ENCODE measurements around the gene PMAIP1. TPM values are rescaled to one million over a fixed set of nuclear protein-coding genes. Genes with fewer than 3 reads are reported as not detected.
"Not testable (repeated sequence)": the region's sequence is repeated elsewhere in the genome, so short reads cannot be mapped to it uniquely, and the experiment has no call there.

PMAIP1 gene
- total RNA-seq (2021; fragmentation: NEBNext Ultra II Directional; extraction: Animal tissue kit (Norgen Biotek cat#: 25700)), result 10 to 100 TPM in 1 of 6 experiments, 1 to 10 TPM in 5; 4.6 to 10.1 (median 5.9) TPM
- long read RNA-seq, transcript PMAIP1-202 (2 exons, 1,948 nt), result major isoform, 17 of 20 reads
- long read RNA-seq, partial matches to known transcripts, result 0 of 20 reads
- long read RNA-seq, other reads (novel, unspliced or antisense), result 3 of 20 reads

GRCh38 chr18:59899298-59900221, at the start of gene PMAIP1:
Gene PMAIP1 (plus strand): TSS chr18:59899996. CDS start chr18:59900178, 182 bp downstream.
- H3K27ac Mint-ChIP-seq, result peak within 1 kb of the TSS; percentile 94
- peaks cover 54% of the 10 kb centered on the region for H3K4me1 Mint-ChIP-seq (ENCODE audit: low read depth)
- TF ChIP-seq CTCF (IDR thresholded peaks at IDR 0.05), result no peak
- H3K4me3 Mint-ChIP-seq, result peak within 1 kb of the TSS; percentile 91
- peaks cover 3% of the 10 kb centered on the region; the same call in 1 of the 2 replicates for H3K27me3 Mint-ChIP-seq (ENCODE audit: insufficient read depth)
- DNase-seq, result peak; percentile 95
- H3K36me3 Mint-ChIP-seq (ENCODE audit: low read depth), result peaks cover 26% of the 10 kb centered on the region
- no peaks in the 10 kb centered on the region for H3K9me3 Mint-ChIP-seq

GRCh38 chr18:59851784-59852399, 47.9 kb upstream of the PMAIP1 start:
- DNase-seq, result no peak
- peaks cover 26% of the 10 kb centered on the region for H3K4me1 Mint-ChIP-seq (ENCODE audit: low read depth)
- no peaks in the 10 kb centered on the region for H3K9me3 Mint-ChIP-seq
- H3K27me3 Mint-ChIP-seq (ENCODE audit: insufficient read depth), result peaks cover 10% of the 10 kb centered on the region
- no peak for TF ChIP-seq CTCF (IDR thresholded peaks at IDR 0.05)
- H3K36me3 Mint-ChIP-seq (ENCODE audit: low read depth), result no peaks in the 10 kb centered on the region
- no peak overlapping the region for H3K27ac Mint-ChIP-seq
- H3K4me3 Mint-ChIP-seq, result no peak overlapping the region

- DNase-seq, result no peak
- H3K36me3 Mint-ChIP-seq (ENCODE audit: low read depth), result no peaks in the 10 kb centered on the region
- H3K27me3 Mint-ChIP-seq (ENCODE audit: insufficient read depth), result peaks cover 8% of the 10 kb centered on the region
- no peak for TF ChIP-seq CTCF (IDR thresholded peaks at IDR 0.05)
- no peaks in the 10 kb centered on the region for H3K9me3 Mint-ChIP-seq
- no peak overlapping the region for H3K27ac Mint-ChIP-seq
- no peak overlapping the region for H3K4me3 Mint-ChIP-seq
- peaks cover 19% of the 10 kb centered on the region for H3K4me1 Mint-ChIP-seq (ENCODE audit: low read depth)
Measured at GRCh38 chr18:59852548-59852947, 47.2 kb upstream of the PMAIP1 start.

- no peak for DNase-seq
- Mint-ChIP-seq H3K9me3 (no peaks in the 10 kb centered on the region), H3K36me3 (ENCODE audit: low read depth) (no peaks in the 10 kb centered on the region), H3K27me3 (ENCODE audit: insufficient read depth) (peaks cover 8% of the 10 kb centered on the region), H3K4me1 (ENCODE audit: low read depth) (peaks cover 11% of the 10 kb centered on the region), H3K4me3 (no peak overlapping the region), H3K27ac (no peak overlapping the region)
- TF ChIP-seq CTCF (IDR thresholded peaks at IDR 0.05), result no peak
Measured at GRCh38 chr18:59853380-59853779, 46.4 kb upstream of the PMAIP1 start.

GRCh38 chr18:59853988-59854387, 45.8 kb upstream of the PMAIP1 start:
- not testable (repeated sequence) for H3K9me3 Mint-ChIP-seq; H3K27ac Mint-ChIP-seq; H3K4me1 Mint-ChIP-seq (ENCODE audit: low read depth); H3K36me3 Mint-ChIP-seq (ENCODE audit: low read depth); H3K27me3 Mint-ChIP-seq (ENCODE audit: insufficient read depth); H3K4me3 Mint-ChIP-seq; DNase-seq
